GM12892 (cell line): Measurements from ENCODE around the gene OR1B1. TPM values are rescaled to one million over a fixed set of nuclear protein-coding genes. Genes with fewer than 3 reads are reported as not detected.
"Not testable (repeated sequence)": the region's sequence is repeated elsewhere in the genome, so short reads cannot be mapped to it uniquely, and the experiment has no call there.

ENCODE experiments used
- DNase-seq: peaks from one replicate; pipeline ENCODE4 v3.0.0; 2011; ENCODE audit not compliant: insufficient read length
- FAIRE-seq: peaks from 2 replicates; lab custom pipeline; 2011; peaks lifted over from hg19 to GRCh38; lab: Jason Lieb, UNC
- POLR2A ChIP-seq: IDR thresholded peaks from 2 replicates; pipeline ENCODE4 v1.6.1; 2011; ENCODE audit warnings: low read depth, low read length, control low read depth
- POLR2AphosphoS5 ChIP-seq: IDR thresholded peaks from 2 replicates; pipeline ENCODE4 v1.6.1; 2011; ENCODE audit warnings: low read depth, low read length, control low read depth
- TAF1 ChIP-seq: IDR thresholded peaks from 2 replicates; pipeline ENCODE4 v1.6.1; 2011; ENCODE audit warnings: low read depth, mild to moderate bottlenecking, control low read depth, low read length, borderline replicate concordance
- polyA plus RNA-seq: library from polyadenylated mRNA; unstranded; fragments of >200 nt; gene quantifications from one replicate; pipeline ENCODE4 v1.2.1, GENCODE V29; 2012; ENCODE audit warnings: missing spikeins, inconsistent platforms; ENCODE audit not compliant: missing spikeins

OR1B1 gene
- not detected for polyA plus RNA-seq

GRCh38 chr9:122657527-122657926 is at the start of gene OR1B1:
TSS of gene OR1B1 (minus strand) at chr9:122657627.
- no peak for FAIRE-seq
- TF ChIP-seq POLR2A, result no peak
- TF ChIP-seq POLR2AphosphoS5, result no peak
- no peak for TF ChIP-seq TAF1
- no peak for DNase-seq

- no peak for TF ChIP-seq POLR2A
- TF ChIP-seq TAF1, result no peak
- TF ChIP-seq POLR2AphosphoS5, result no peak
- DNase-seq (no peak), FAIRE-seq (no peak)
Measured at GRCh38 chr9:122695696-122696095, 38.3 kb upstream of the OR1B1 start.

- TF ChIP-seq POLR2AphosphoS5 (no peak), POLR2A (no peak), TAF1 (no peak)
Measured at GRCh38 chr9:122684851-122685250, 27.4 kb upstream of the OR1B1 start.

GRCh38 chr9:122672481-122672880 is 15.1 kb upstream of the OR1B1 start:
- DNase-seq (no peak), FAIRE-seq (no peak)
- TF ChIP-seq POLR2AphosphoS5 (no peak), TAF1 (no peak), POLR2A (no peak)

More at GRCh38 chr9:122684851-122685250, 27.4 kb upstream of the OR1B1 start:
- no peak for DNase-seq
- no peak for FAIRE-seq

DNA sequence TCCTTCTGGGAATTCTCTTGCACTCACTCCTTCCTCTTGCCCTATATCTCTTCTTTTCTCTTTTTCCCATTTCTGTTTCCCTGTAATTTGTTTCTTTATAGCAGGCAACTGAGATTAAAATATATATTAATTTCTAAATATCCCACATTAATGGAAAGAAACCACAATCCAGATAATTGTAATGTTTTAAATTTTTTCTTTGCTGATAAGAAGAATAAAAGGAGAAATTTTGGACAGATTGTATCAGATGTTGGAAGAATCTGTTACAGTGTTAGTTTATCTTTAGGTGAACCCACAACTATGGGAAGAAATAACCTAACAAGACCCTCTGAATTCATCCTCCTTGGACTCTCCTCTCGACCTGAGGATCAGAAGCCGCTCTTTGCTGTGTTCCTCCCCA is 4.0 kb upstream of the OR1B1 start, which contains the start of gene OR1L1:
TSS of gene OR1L1 (plus strand) at position 301 of the 400 bp plus-strand sequence. CDS start at position 301, 0 bp downstream.
- TF ChIP-seq TAF1, result no peak
- TF ChIP-seq POLR2A, result no peak
- TF ChIP-seq POLR2AphosphoS5, result no peak
- no peak for DNase-seq
- FAIRE-seq, result no peak

DNA sequence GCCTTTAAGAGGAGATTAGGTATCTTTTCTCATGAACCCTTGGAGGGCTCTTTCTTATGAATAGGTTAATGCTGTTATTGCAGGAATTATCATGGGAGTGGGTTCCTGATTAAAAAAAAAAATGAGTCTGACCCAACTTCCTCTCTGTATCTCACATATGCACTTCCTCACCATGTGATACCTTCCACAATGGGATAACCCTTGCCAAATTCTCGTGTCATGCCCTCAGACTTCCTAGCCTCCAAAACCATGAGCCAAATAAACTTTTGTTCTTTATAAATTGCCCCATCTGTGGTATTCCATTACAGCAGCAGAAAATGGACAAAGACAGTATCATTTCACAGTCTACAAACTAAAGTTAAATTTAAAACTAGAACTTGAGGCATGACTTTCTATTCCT is 1.0 kb downstream of the OR1B1 start:
- DNase-seq (no peak), FAIRE-seq (no peak)
- TF ChIP-seq POLR2A, result no peak
- no peak for TF ChIP-seq POLR2AphosphoS5
- TF ChIP-seq TAF1, result no peak

- DNase-seq (no peak), FAIRE-seq (no peak)
- TF ChIP-seq POLR2A (no peak), TAF1 (no peak), POLR2AphosphoS5 (no peak)
Measured at GRCh38 chr9:122642226-122642625, 15.2 kb downstream of the OR1B1 start.

GRCh38 chr9:122619996-122620395 is 37.4 kb downstream of the OR1B1 start:
- no peak for DNase-seq
- no peak for FAIRE-seq
- no peak for TF ChIP-seq POLR2AphosphoS5
- TF ChIP-seq TAF1, result no peak
- TF ChIP-seq POLR2A, result no peak

DNA sequence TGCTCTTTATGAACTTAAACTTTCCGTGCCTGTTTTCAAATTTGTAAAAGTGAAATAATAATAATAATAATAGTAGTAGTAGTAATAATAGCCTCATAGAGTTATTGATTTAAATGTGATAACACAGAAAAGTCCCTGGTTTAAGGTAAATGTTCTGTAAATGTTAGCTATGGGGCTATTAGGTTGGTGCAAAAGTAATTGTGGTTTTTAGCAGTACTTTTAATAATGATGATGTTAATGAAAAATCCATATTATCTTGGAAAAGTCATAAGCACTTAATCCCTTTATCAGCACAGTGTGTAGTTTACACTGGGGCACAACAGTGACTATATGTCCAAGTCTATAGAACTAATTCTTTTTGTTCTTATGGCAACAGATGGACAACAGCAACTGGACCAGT is 43.1 kb downstream of the OR1B1 start, which contains the start of gene OR1Q1:
TSS of gene OR1Q1 (plus strand) at position 377 of the 400 bp plus-strand sequence. CDS start at position 377, 0 bp downstream.
- no peak for TF ChIP-seq POLR2A
- no peak for TF ChIP-seq TAF1
- TF ChIP-seq POLR2AphosphoS5, result no peak
- DNase-seq (no peak), FAIRE-seq (no peak)

DNA sequence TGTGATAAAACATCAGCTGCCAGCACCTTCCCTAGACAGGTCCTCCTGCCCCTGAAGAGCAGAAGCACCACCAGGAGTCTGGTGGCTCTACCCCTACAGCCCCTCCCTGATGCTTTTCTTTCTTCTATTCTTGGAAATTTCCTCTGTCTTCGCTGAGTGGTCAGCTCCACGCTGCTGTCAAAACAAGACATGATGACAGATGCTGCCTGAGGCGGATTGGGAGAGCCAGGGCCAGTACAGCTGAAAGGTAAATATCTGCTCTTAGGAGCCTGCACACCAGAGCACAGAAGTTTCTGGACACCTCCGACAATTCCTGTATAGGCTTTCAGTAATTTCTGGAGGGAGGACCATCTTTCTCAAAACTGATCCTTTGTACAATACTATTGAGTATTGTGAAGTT is 47.6 kb downstream of the OR1B1 start:
- TF ChIP-seq POLR2AphosphoS5 (no peak), TAF1 (no peak), POLR2A (no peak)
- no peak for DNase-seq
- FAIRE-seq, result no peak

- FAIRE-seq, result no peak
- no peak for TF ChIP-seq POLR2AphosphoS5
- TF ChIP-seq POLR2A, result no peak
- no peak for DNase-seq
Measured at GRCh38 chr9:122606587-122606986, 50.8 kb downstream of the OR1B1 start.

- FAIRE-seq (no peak), DNase-seq (no peak)
- TF ChIP-seq POLR2AphosphoS5 (no peak), POLR2A (no peak), TAF1 (no peak)
Measured at GRCh38 chr9:122605691-122606090, 51.7 kb downstream of the OR1B1 start.

- not testable (repeated sequence) for DNase-seq, FAIRE-seq
Measured at GRCh38 chr9:122583284-122583683, 74.1 kb downstream of the OR1B1 start, which contains the start of gene OR1L8. TSS of gene OR1L8 (minus strand) at chr9:122583384. CDS start at chr9:122568477, 14,907 bp downstream.

GRCh38 chr9:122580360-122580759 is 77.1 kb downstream of the OR1B1 start:
- DNase-seq, result no peak
- FAIRE-seq, result no peak
- TF ChIP-seq POLR2A (no peak), POLR2AphosphoS5 (no peak), TAF1 (no peak)
